GM18907 (cell line): ENCODE results near the gene ENAH.
"Not testable (repeated sequence)": the region's sequence is repeated elsewhere in the genome, so short reads cannot be mapped to it uniquely, and the experiment has no call there.

Experiments
- ATAC-seq: cut with Tn5 transposase; IDR thresholded peaks from one replicate; pipeline ENCODE4 v1.9.1; 2021; ENCODE audit warnings: mild to moderate bottlenecking, moderate library complexity; ENCODE audit not compliant: unreplicated experiment

Gene ENAH

GRCh38 chr1:225652729-225653462 lies at the start of gene ENAH:
TSS of gene ENAH (minus strand) at chr1:225653123. CDS start at chr1:225652690, 433 bp downstream.
- ATAC-seq: peak; percentile 71

GRCh38 chr1:225700889-225701465 lies 48.1 kb upstream of the ENAH start:
- ATAC-seq: no peak

GRCh38 chr1:225700164-225700821 lies 47.4 kb upstream of the ENAH start:
- ATAC-seq: no peak

GRCh38 chr1:225699336-225699735 lies 46.4 kb upstream of the ENAH start:
- no peak for ATAC-seq

- not testable (repeated sequence) for ATAC-seq
Observed at GRCh38 chr1:225698194-225698593, 45.3 kb upstream of the ENAH start.

- no peak for ATAC-seq
Observed at GRCh38 chr1:225697428-225697827, 44.5 kb upstream of the ENAH start.

GRCh38 chr1:225695578-225696337 lies 42.8 kb upstream of the ENAH start:
- no peak for ATAC-seq

GRCh38 chr1:225694151-225694603 lies 41.3 kb upstream of the ENAH start:
- ATAC-seq: no peak

GRCh38 chr1:225693697-225694096 lies 40.8 kb upstream of the ENAH start:
- not testable (repeated sequence) for ATAC-seq

GRCh38 chr1:225693085-225693696 lies 40.3 kb upstream of the ENAH start:
- ATAC-seq: no peak

- ATAC-seq: no peak
Observed at GRCh38 chr1:225692517-225692879, 39.6 kb upstream of the ENAH start.

- no peak for ATAC-seq
Observed at GRCh38 chr1:225691861-225692516, 39.1 kb upstream of the ENAH start.

GRCh38 chr1:225691377-225691776 lies 38.5 kb upstream of the ENAH start:
- no peak for ATAC-seq

- no peak for ATAC-seq
Observed at GRCh38 chr1:225689882-225690459, 37.0 kb upstream of the ENAH start.

GRCh38 chr1:225688345-225688744 lies 35.4 kb upstream of the ENAH start:
- no peak for ATAC-seq

GRCh38 chr1:225685476-225686176 lies 32.7 kb upstream of the ENAH start:
- no peak for ATAC-seq

GRCh38 chr1:225684741-225685140 lies 31.8 kb upstream of the ENAH start:
- ATAC-seq: no peak

GRCh38 chr1:225681231-225681630 lies 28.3 kb upstream of the ENAH start:
- no peak for ATAC-seq

GRCh38 chr1:225678545-225678944 lies 25.6 kb upstream of the ENAH start:
- no peak for ATAC-seq
